CD4-positive, alpha-beta T cell treated with Interleukin-21 for 1 hour (primary cell): Measurements from ENCODE around the gene RFPL1.
"Not testable (repeated sequence)": the region's sequence is repeated elsewhere in the genome, so short reads cannot be mapped to it uniquely, and the experiment has no call there.

ENCODE experiments used
- DNase-seq: peaks from one replicate; pipeline ENCODE4 v3.0.0-alpha.2; 2020

Gene RFPL1

DNA sequence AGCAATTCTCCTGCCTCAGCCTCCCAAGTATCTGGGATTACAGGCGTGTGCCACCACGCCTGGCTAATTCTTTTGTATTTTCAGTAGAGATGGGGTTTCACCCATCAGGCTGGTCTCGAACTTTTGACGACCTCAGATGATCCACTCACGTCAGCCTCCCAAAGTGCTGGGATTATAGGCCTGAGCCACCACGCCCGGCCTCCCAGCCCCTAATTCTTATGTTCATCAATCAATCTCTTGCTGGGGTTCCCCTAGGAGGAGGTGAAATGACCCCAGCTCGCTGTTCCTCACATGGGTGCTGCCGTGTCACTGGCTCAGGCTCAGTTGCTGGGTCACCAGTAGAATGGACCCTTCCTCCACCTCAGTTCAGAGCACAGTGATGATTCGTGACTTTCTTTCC, at the start of gene RFPL1:
Gene RFPL1 (plus strand): TSS at position 301 of the 400 bp plus-strand sequence.
- DNase-seq = not testable (repeated sequence)

DNA sequence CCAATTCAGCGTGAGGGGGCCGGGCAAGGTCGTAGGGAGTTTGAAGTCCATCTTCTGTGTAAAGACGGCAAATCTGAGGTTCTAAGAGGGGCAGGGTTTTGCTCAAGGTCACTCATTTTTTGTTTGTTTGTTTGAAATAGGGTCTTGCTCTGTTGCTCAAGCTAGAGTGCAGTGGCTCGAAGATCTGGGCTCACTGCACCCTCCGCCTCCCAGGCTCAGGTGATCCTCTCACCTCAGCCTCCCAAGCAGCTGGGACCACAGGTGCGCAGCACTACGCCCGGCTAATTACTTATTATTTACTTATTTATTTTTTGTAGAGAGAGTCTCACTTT, 49.7 kb upstream of the RFPL1 start:
- no peak for DNase-seq

DNA sequence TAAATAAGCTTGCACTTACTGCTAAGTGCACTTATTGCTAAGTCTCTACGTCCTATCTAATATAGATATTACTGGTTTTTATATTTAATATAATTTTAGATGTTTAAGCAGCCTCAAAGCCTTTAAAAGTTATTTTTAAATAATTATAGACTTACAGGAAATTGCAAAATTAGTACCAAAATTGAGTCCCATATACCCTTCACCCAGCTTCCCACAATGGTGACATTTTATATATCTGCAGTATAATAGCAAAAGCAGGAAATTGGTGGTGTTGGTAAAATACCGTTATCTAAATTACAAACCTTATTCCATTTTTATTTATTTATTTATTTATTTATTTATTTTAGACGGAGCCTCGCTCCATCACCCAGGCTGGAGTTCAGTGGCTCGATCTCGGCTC, 48.1 kb upstream of the RFPL1 start:
- no peak for DNase-seq

DNA sequence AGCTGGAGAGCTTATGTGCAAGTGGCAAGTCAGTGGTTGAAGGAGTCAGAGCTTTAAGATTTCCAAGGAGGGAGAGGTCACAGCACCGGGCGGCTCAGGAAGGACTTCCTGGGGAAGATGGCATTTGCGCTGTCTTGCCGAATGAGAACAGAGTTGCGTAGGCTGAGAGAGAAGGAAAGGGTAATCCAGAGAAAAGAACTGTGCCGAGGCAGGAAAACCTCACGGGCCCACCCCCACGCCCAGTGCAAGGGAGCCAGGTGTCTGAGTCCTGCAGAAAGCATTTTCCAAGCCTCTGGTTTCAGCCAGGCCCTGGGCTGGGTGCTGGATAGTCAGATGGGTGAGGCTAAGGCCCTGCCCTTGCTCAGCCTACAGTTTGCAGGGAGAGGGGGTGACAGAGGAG, 46.8 kb upstream of the RFPL1 start:
- no peak for DNase-seq

DNA sequence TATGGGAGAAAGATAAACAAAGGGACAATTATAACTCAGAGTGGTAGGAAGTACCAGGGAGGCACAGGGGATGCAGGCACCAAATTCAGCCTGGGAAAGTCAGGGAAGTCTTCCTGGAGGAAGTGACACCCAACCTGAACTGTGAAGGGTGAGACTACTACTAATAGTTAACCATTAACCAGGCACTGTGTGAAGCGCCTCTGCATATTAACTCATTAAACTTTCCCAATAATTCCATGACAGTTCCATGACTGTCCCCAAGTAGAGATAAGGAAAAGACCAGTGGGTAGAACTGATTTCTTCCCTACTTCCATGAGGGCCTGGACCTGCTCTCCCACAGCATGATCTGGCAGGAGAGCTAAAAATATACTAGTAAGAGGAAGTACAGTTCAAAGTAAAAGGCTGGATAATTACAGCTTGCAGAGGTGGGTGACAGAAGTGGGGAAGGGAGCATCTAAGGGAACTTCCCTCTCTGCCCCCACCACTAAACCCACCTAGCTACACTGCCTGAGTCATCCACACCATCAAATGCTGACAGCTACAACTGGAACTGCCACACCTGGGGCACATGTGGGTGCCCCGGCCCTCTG, 45.3 kb upstream of the RFPL1 start:
- DNase-seq = no peak

DNA sequence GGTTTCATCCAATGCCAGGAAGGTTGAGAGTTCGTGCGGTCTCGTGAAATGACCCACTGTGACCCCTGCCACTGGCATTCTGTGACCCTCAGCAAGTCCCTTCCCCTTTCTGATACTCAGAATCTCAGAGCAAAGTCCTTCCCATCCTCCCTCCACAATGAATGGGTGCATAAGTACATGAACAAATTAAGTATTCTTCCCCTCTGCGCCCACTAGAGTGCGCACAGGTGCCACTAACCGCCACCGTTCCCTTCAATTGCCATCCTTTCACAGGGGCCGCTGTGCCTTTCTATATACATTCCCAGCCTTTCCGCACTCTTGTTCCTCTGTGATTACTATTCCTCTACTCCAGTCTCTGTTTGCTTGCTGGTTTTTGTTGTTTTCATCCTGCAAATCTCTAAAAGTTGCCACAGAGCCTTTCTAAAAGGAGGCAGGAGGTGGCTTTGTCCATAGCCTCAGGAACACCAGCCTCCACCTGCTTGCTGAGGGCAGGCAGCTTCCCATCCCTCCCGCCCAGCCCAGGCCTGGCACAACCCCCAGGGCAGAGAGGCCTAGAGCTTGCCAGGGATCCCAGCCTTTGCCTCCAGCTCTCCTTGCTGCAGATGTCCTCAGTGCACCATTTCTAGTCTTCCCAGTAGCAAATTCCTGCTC, 43.3 kb upstream of the RFPL1 start:
- peak; percentile 74 for DNase-seq

DNA sequence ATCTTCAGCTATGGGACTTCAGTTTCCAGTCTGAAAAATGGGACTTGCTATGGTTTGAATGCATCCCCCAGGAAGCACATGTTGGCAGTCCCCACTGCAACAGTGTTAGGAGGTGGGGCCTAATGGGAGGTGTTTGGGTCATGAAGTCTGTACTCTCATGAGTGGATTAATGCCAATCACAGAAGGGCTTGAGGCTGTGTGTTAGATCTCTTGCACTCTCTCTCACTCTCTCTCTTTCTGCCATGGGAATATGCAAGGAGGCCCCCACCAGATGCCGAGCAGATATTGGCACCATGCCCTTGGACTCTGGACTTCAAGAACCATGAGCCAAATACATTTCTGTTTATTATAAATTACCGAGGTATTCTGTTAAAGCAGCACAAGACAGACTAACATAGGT, 42.3 kb upstream of the RFPL1 start:
- no peak for DNase-seq

DNA sequence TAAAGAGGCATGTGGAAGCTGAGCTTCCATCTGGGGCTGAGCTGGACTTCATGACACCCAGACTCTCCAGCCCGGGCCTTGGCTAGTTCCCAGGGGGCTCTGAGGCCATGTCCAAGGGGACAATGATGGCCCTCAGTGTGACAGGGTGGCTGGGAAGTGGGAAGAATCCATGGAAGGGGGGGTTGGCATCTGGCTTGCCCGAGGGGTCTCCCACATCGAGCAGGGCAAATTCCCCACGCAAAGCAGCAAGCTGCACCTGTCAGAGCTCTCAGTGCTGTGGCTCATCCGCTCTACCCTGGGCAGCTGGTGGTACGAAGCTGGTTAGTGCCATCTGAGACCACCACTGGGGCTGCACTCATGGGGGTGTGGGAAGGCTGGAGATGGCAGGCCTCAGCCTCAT, 40.6 kb upstream of the RFPL1 start:
- DNase-seq = no peak

DNA sequence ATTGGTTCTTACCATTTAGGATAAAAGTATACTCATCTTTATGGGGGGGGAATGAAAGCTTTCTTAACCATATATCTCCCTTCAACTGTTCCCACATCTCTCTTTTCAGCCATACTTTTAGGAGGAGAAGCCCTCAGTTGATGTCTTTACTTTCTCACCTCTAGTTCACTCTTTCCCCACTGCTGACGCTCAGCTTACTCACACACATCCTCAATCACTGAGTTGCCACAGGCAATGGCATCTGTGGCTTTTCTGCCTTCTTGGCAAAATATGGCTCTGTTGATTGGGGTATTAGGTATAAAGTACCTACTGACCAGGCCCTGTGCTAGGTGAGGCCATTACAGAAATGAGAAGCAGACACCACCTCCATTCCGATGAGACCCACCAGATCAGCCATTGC, 37.8 kb upstream of the RFPL1 start:
- no peak for DNase-seq

DNA sequence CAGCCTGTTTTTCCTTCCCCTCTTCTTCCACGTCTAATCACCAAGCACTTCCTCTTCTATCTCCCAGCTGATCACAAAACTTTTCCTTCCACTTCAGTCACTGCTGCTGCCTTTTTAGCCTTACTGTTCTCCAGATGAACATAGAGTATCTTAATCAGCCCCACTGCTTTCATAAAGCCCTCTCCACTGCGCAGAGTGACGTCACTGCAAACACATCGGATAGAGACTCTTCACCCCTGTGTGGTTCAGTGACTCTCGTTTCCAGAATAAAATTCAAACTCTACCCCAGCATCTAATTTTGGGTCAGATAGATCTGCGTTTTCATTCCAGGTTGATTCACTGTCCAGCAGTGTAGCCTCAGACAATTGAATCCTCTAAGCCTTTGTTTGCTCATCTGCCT, 36.8 kb upstream of the RFPL1 start:
- DNase-seq = not testable (repeated sequence)

DNA sequence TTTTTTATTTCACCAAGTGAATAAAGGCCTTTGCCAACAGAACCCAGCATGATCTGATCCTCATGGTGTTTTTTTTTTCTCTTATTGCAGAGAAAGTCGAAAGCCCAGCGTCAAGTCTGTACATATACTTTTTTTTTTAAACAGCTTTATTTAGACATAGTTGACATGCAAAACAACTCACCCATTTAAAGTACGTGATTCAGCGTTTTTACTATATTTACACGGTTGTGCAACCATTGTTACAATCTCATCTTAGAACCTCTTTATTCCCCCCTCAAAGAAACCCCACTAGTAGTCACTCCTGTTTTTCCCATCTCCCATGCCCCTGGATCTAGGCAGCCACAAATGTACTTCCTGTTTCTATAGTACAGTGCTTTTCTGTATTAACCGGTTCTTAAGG, 29.4 kb upstream of the RFPL1 start:
- DNase-seq = no peak

DNA sequence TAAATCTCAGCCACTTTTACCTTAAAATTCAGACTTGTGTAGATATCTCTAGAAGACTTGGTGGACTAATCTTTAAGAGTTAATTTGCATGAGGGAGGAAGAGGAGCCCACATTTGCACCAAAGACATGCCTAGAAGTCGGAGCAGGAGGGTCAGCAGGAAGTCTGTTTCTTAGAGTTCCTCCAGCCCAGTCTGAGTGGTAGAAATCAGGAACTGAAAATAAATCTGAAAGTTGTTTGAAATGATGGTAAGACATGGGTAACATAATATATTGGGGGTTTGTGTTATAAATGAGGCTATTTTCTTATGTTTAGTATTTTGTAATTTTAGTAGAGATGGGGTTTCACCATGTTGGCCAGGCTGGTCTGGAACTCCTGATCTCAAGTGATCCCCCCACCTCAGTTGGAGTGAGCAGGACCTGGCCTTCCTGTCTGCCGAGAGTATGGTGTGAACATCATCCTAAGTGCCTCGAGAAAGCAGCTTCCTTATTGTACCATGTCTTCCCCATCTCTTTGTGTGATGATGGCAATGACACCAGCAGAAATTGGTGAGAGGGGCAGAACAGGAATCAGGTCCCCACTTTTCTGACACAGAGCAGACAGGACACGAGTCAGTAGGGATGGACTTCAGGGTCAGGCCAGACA, 26.7 kb upstream of the RFPL1 start:
- DNase-seq = not testable (repeated sequence)

DNA sequence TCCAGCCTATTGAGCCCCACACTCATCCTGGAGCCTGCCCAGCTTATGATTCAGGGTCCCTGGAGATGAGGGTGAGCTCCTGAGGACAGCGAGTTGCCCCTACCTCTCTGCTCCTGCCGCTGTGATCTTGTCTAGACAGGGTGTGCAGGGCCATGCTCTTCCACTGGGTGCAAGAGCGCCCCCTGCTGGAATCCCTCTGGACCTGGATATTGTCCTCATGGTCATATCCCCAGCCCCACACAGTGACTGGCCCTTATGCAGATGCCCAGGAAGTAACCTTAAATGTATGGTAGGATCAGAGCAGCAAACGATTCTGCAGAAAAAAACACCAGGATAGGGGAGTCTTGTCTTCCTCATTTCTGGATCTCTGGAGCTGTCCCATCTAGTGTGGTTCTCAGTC, 25.6 kb upstream of the RFPL1 start:
- DNase-seq = peak; percentile 34

DNA sequence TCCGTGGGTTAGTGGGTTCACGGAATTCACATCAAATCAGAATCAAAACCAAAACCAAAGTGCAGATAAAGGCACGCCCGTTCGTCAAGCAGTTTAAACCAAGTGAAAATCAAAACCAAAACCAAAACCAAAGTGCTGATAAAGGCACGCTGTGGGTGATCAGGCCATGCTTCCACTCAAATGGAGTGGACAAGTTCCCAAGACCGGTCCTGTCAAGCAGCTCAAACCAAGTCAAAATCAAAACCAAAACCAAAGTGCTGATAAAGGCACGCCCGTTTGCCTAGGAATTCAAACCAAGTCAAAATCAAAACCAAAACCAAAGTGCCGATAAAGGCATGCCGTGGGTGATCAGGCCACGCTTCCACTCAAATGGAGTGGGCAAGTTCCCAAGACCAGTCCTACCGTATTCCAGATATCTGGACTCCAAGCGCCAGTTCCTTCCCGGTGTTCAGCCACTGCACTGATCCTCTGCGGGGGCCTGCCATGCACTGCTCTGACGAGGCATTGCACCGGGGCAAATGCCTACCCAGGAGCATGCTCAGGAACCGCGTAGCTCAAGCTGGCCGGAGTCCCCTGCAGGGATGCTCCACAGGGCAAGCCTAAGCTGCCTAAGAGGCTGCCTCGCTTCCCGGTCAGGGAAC, 23.3 kb upstream of the RFPL1 start:
- DNase-seq = peak; percentile 83

DNA sequence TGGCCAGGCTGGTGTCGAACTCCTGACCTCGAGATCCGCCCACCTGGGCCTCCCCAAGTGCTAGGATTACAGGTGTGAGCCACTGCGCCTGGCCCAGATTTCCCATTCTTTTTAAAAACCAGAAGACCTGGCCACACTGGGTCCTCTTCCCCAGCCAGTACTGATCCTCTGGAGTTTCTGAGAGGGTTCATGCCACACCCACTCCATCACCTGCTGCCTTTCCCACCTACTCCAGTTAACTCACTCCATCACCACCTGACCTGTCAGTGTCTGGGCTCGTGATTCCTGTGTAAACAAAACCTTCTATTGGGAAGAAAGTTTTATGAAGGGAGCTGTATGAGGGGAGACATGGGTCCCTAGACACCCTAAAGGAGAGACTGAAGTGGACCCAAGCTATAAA, 19.7 kb upstream of the RFPL1 start:
- not testable (repeated sequence) for DNase-seq

DNA sequence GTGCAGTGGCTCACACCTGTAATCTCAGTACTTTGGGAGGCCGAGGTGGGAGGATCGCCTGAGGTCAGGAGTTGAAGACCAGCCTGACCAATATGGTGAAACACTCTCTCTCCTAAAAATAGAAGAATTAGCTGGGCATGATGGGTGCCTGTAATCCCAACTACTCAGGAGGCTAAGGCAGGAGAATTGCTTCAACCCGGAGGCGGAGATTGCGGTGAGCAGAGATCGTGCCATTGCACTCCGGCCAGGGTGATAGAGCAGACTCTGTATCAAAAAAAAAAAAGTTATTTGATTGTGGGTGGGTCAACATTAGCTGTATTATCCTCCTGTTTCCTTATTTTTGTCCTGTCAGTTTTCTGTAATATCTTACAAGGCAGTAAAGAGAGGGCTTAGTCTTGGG, 11.9 kb upstream of the RFPL1 start:
- DNase-seq = no peak

DNA sequence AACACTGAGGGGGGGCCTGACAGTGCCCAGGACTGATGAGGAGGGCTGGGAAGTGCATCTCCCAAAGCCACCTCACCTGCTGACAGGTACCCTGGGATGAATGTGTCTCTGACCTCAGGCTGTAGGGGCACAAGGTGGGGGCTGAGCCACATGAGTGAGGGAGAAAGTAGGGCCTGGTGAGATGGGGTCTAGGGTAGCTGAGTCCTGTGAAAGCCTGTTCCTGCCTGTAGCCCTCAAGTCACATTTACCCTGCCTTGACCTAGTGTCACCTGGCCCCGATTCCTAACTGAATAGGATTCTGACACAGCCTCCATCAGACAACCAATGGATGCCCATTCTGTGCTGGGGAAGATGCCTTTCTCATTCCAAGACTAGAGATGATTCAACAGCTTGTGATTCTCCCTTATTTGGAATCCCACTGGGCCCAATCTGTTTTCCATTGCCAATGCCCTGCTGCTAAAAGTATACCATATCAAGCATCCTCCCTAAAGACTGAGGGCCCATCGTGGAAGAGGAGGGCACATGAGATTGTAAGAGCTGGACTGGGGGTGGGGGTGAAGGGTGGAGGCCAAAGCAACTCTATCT, 11.1 kb upstream of the RFPL1 start:
- DNase-seq = no peak

DNA sequence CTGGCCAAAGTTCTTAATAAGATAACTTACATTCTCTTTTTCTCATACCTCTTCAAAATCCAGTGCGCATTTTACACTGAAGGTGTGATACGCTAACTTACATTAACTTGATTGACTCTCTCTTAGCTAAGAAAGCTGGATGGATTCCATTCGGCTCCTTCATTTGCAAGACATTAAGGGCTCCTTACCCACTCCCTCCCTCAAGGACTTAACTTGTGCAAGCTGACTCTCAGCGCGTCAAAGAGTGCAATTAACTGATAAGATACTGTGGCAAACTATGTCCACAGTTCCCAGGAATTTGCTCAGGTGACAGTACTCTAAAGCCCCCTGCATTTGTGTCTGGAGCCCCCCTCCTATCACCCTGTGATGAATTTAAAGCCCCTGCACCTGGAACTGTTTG, 6.4 kb upstream of the RFPL1 start:
- DNase-seq = no peak

DNA sequence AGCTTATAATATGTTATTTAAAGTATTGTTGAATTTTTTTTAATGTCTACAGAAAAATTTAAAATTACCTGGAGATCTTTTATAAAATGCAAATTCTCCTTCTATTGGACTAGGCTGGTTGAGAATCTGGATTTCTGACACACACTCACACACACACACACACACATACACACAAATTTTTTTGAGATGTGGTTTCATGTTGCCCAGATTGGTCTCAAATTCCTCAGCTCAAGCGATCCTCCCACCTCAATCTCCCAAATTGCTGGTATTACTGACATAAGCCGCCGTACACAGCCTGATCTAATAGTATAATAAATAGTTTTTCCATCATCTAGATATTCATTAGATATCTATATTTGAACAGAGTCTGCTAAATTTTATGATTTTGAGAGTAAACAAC, 4.5 kb upstream of the RFPL1 start:
- no peak for DNase-seq

DNA sequence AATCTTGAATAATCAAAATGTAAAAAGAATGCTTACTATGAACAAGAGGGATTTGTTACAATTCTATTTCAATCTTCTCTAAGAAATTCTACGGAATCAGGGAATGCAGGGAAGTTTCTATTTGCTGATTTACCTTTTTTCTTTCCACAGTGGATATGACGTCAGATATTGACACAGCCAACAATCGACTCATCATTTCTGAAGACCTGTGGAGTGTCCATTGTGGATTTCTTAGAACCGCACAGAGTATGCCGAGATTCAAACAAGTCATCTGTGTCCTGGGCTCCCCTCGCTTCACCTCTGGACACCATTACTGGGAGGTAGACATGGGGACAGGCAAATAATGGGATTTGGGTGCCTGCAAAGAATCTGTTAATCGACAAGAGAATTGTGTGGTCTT, 4.1 kb upstream of the RFPL1 start:
- no peak for DNase-seq

DNA sequence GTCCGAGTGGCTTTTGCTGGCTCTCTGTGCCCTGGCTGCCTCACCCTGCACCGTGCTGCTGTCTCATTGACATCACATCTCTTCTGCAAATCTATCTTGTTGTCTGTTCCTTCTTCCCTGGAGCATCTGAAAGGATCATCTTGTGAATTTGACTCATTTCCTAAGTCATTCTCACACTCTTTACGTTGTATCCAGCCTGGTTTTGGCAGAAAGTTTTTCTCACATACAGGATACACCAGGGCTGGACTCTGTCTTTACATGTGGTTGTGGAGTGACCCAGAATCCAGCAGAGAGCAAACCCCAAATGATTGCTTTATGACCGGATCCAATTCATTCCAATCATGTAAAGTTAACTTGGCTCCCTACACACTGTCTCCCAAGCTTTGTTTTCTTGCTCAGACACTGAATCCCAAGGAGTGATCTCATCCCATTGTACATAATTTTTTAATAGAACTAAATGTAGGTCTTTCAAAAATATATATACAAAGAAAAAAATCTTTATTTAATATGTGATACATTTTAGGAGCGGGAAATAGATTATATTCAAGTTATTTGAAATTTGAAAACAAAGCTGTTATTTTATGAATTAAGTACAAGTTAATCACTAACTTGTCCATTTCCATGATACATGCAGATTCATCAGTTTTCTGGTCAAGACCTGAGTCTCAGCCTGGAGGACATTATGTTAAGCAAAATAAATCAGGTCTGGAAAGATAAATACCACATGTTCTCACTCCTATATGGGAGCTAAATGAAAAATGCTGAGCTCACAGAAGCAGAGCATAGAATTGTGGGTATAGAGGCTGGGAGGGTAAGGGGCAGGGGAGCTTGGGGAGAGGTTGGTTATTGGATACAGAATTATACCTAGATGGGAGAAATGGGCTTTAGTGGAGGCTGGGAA, 2.9 kb upstream of the RFPL1 start:
- no peak for DNase-seq

DNA sequence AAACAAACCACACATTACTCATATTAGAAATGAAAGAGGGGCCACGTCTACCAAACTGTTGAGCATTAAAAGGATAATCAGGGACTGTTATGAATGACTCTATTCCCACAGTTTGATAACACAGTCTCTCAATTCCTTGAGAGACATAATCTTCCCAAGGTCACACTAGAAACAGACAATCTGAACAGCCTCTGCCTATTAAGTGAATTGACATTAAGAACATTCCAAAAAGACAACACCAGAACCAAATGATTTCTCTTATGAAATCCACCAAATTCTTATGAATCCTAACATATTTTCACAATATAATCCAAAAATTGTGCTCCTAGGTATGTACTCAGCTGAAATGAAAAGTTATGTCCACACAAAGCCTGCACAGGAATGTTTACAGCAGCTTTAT, 4.6 kb downstream of the RFPL1 start:
- no peak for DNase-seq

DNA sequence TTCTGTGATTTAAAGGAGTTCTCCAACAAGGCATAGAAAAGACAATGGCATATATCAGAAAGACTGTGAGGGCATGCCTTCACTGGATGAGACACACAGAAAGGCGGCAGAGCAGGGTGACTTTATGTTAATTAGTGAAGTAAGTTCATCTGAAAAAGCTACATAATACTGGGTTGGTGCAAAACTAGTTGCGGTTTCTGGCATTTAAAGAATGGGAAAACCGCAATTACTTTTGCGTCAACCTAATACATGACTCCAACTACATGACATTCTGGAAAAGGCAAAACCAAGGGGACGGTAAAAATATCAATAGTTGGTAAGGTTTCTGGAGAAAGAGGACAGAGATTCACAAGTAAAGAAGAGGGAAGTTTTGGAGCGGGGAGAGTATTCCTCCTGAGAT, 5.1 kb downstream of the RFPL1 start:
- DNase-seq = no peak
